CD14-positive monocyte (primary cell): ENCODE data around the gene SLC35F1. TPM values are rescaled to one million over a fixed set of nuclear protein-coding genes. Genes with fewer than 3 reads are reported as not detected.

ENCODE experiments used
- DNase-seq, 3 donors: peaks; one replicate each; pipeline ENCODE4 v3.0.0-alpha.2; 2011 to 2022
- H2AFZ ChIP-seq: 2 replicates; pipeline ENCODE4 v1.6.0; 2012; ENCODE audit warnings: mild to moderate bottlenecking, low read depth, low read length, inconsistent platforms; ENCODE audit not compliant: insufficient read depth, poor library complexity, severe bottlenecking
- H3K27ac ChIP-seq, 2 donors: 1 replicate in 1 of 2; 2 replicates in 1 of 2; pipeline ENCODE4 v1.5.1; 2012 to 2013; ENCODE audit warnings: low read length in 2 of 2, control low read depth in 1 of 2, inconsistent platforms in 1 of 2, low read depth in 1 of 2, mild to moderate bottlenecking in 1 of 2
- H3K27me3 ChIP-seq, 2 donors: one replicate each; pipeline versions ENCODE4 v1.6.0 to v1.6.1; 2011 to 2013; ENCODE audit warnings: low read length in 2 of 2; ENCODE audit not compliant: control insufficient read depth in 2 of 2, insufficient read depth in 2 of 2
- H3K36me3 ChIP-seq, 2 donors: replicated peaks in 1 of 2; 1 replicate in 1 of 2; 2 replicates in 1 of 2; pipeline versions ENCODE4 v1.5.1 to v1.6.1; 2012 to 2013; ENCODE audit warnings: low read length in 2 of 2, control low read depth in 1 of 2, inconsistent platforms in 1 of 2, mild to moderate bottlenecking in 1 of 2; ENCODE audit not compliant: insufficient read depth in 2 of 2, control insufficient read depth in 1 of 2
- H3K4me1 ChIP-seq, 2 donors: 1 replicate in 1 of 2; 2 replicates in 1 of 2; pipeline versions ENCODE4 v1.5.1 to v1.6.1; 2012 to 2013; ENCODE audit warnings: low read length in 2 of 2, control low read depth in 1 of 2, inconsistent platforms in 1 of 2, mild to moderate bottlenecking in 1 of 2, moderate library complexity in 1 of 2; ENCODE audit not compliant: insufficient read depth in 2 of 2, control insufficient read depth in 1 of 2
- H3K4me2 ChIP-seq: replicated peaks from 2 replicates; pipeline ENCODE3; 2012; ENCODE audit warnings: low read length, moderate library complexity, mild to moderate bottlenecking; ENCODE audit not compliant: poor library complexity, severe bottlenecking; ENCODE audit errors: extremely low read depth
- H3K4me3 ChIP-seq, 3 experiments: fragments of 200-600 bp in 1 of 3; sonication (generic) in 1 of 3; replicated peaks in 1 of 3; 1 replicate in 2 of 3; 2 replicates in 1 of 3; pipeline ENCODE4 v1.5.1; 2011 to 2013; ENCODE audit warnings: low read length in 3 of 3, mild to moderate bottlenecking in 3 of 3, control low read depth in 2 of 3, low read depth in 2 of 3, inconsistent platforms in 1 of 3, moderate library complexity in 1 of 3
- H3K79me2 ChIP-seq: 2 replicates; pipeline ENCODE4 v1.6.0; 2012; ENCODE audit warnings: mild to moderate bottlenecking, control low read depth, inconsistent platforms, low read length, moderate library complexity; ENCODE audit not compliant: insufficient read depth
- H3K9ac ChIP-seq: 2 replicates; pipeline ENCODE4 v1.6.0; 2017; ENCODE audit warnings: low read length, mild to moderate bottlenecking; ENCODE audit not compliant: insufficient read depth, poor library complexity, severe bottlenecking
- H3K9me3 ChIP-seq, 2 donors: replicated peaks in 1 of 2; 1 replicate in 1 of 2; 2 replicates in 1 of 2; pipeline versions ENCODE4 v1.5.1 to v1.6.1; 2012 to 2013; ENCODE audit warnings: low read length in 2 of 2, control low read depth in 1 of 2; ENCODE audit not compliant: control insufficient read depth in 1 of 2, insufficient read depth in 1 of 2
- H4K20me1 ChIP-seq: 2 replicates; pipeline ENCODE4 v1.6.0; 2012; ENCODE audit warnings: mild to moderate bottlenecking, low read length, control low read depth, moderate library complexity; ENCODE audit not compliant: insufficient read depth
- H3K27ac Mint-ChIP-seq, 7 donors: one replicate each; pipeline ENCODE4 v1.8.0; 2020; ENCODE audit warnings: mild to moderate bottlenecking in 7 of 7, mixed read lengths in 7 of 7, moderate library complexity in 6 of 7, inconsistent platforms in 2 of 7
- H3K27me3 Mint-ChIP-seq, 3 donors: one replicate each; pipeline ENCODE4 v1.8.0; 2021 to 2022; ENCODE audit warnings: low read depth in 3 of 3, mild to moderate bottlenecking in 3 of 3, mixed read lengths in 3 of 3, moderate library complexity in 3 of 3, inconsistent platforms in 1 of 3
- H3K36me3 Mint-ChIP-seq, 2 donors: one replicate each; pipeline ENCODE4 v1.8.0; 2020; ENCODE audit warnings: mixed read lengths in 2 of 2, inconsistent platforms in 1 of 2, mild to moderate bottlenecking in 1 of 2
- H3K4me1 Mint-ChIP-seq: one replicate; pipeline ENCODE4 v1.8.0; 2020; ENCODE audit warnings: mild to moderate bottlenecking, mixed read lengths
- H3K4me3 Mint-ChIP-seq, 2 donors: one replicate each; pipeline ENCODE4 v1.8.0; 2020; ENCODE audit warnings: mild to moderate bottlenecking in 2 of 2, mixed read lengths in 2 of 2, moderate library complexity in 1 of 2
- H3K9me3 Mint-ChIP-seq, 7 donors: one replicate each; pipeline ENCODE4 v1.8.0; 2020 to 2022; ENCODE audit warnings: mixed read lengths in 7 of 7, mild to moderate bottlenecking in 6 of 7, moderate library complexity in 6 of 7, inconsistent platforms in 2 of 7
- CTCF ChIP-seq: fragments of 200-600 bp; IDR thresholded peaks from one replicate; pipeline ENCODE4 v1.8.0; 2022; ENCODE audit warnings: antibody characterized with exemption, mild to moderate bottlenecking
- WGBS: methylation state at CpG from one replicate; pipeline ENCODE4 v1.1.5; 2013; ENCODE audit warnings: missing lambda C conversion rate; ENCODE audit not compliant: insufficient coverage; 5-methylcytosine and 5-hydroxymethylcytosine counted together
- intact Hi-C, 2 donors: fragments of 100-400 bp; cut with micrococcal nuclease; formaldehyde crosslinking; loops; one replicate each; pipeline versions ENCODE4 v1.15.0 to v1.15.1; 2023
- polyA plus RNA-seq, 3 donors: library from polyadenylated mRNA; depleted of rRNA in 1 of 3; unstranded in 2 of 3; stranded (reverse) in 1 of 3; fragments of 300-500 nt in 2 of 3; fragments of >200 nt in 1 of 3; fragmentation: Illumina TruSeq in 2 of 3; gene quantifications; 1 replicate in 2 of 3; 2 replicates in 1 of 3; pipeline ENCODE4 v1.2.3, GENCODE V29; 2012 to 2021

Gene SLC35F1
- polyA plus RNA-seq, 3 donors, result not detected

- no CpG with 5 or more reads among the region's 2 CpGs for WGBS
- H2AFZ ChIP-seq, result no peak overlapping the region
- no peaks in the 10 kb centered on the region for H3K4me1 ChIP-seq
- H3K36me3 Mint-ChIP-seq, result no peaks in the 10 kb centered on the region
- H3K27ac ChIP-seq, result no peak overlapping the region
- no peak overlapping the region for H3K9ac ChIP-seq
- no peaks in the 10 kb centered on the region for H3K27me3 ChIP-seq
- no peaks in the 10 kb centered on the region for H4K20me1 ChIP-seq
- intact Hi-C loops, result loop anchor here in 1 of 2 donors (10.0 kb wide), 1 partner anchor 599 kb away; no protein-coding TSS in a partner anchor
- no peaks in the 10 kb centered on the region for H3K36me3 ChIP-seq
- DNase-seq, result peak in 1 of 3 donors; percentile 2
- H3K27ac Mint-ChIP-seq, result no peak overlapping the region
- H3K4me2 ChIP-seq, result no peak overlapping the region
- peaks cover 0 to 6% (median 4%) of the 10 kb centered on the region in 3 donors for H3K27me3 Mint-ChIP-seq
- no peaks in the 10 kb centered on the region for H3K79me2 ChIP-seq
- peaks cover 0 to 6% of the 10 kb centered on the region in 2 donors for H3K9me3 ChIP-seq
- no peaks in the 10 kb centered on the region for H3K4me1 Mint-ChIP-seq
- H3K4me3 Mint-ChIP-seq, result no peak overlapping the region
- H3K4me3 ChIP-seq, result no peak overlapping the region
- peak; percentile 58 for TF ChIP-seq CTCF
- peaks cover 1 to 8% (median 4%) of the 10 kb centered on the region in 7 donors for H3K9me3 Mint-ChIP-seq
These were observed 69.1 kb downstream of the SLC35F1 start for GRCh38 chr6:117976030-117976651.

GRCh38 chr6:117985916-117986315 lies 78.9 kb downstream of the SLC35F1 start:
- H3K4me1 ChIP-seq, result no peaks in the 10 kb centered on the region
- no CpG with 5 or more reads among the region's 1 CpG for WGBS
- peaks cover 2 to 4% (median 3%) of the 10 kb centered on the region in 3 donors for H3K27me3 Mint-ChIP-seq
- H3K4me1 Mint-ChIP-seq, result no peaks in the 10 kb centered on the region
- H3K27me3 ChIP-seq, result no peaks in the 10 kb centered on the region
- H4K20me1 ChIP-seq, result no peaks in the 10 kb centered on the region
- no peak overlapping the region for H3K4me3 ChIP-seq
- H3K4me2 ChIP-seq, result no peak overlapping the region
- no peak overlapping the region for H2AFZ ChIP-seq
- no peak for DNase-seq
- H3K36me3 ChIP-seq, result no peaks in the 10 kb centered on the region
- no peaks in the 10 kb centered on the region for H3K36me3 Mint-ChIP-seq
- no peaks in the 10 kb centered on the region for H3K9me3 ChIP-seq
- no peak overlapping the region for H3K9ac ChIP-seq
- no peak overlapping the region for H3K4me3 Mint-ChIP-seq
- no peaks in the 10 kb centered on the region for H3K79me2 ChIP-seq
- H3K27ac ChIP-seq, result no peak overlapping the region
- no peak for TF ChIP-seq CTCF
- no peak overlapping the region for H3K27ac Mint-ChIP-seq
- H3K9me3 Mint-ChIP-seq, result no peaks in the 10 kb centered on the region
- intact Hi-C loops, result no loop called here
